ENCODE measurements around the gene ARID4B. TPM values are rescaled to one million over a fixed set of nuclear protein-coding genes. Genes with fewer than 3 reads are reported as not detected.

ARID4B gene
- total RNA-seq, 1 experiment from 2014 or later, result 16.8 TPM

- POLR2A ChIA-PET (ENCODE audit: unreplicated experiment), result no interaction called here
- intact Hi-C loops (cut with micrococcal nuclease), result no loop called here
Observed at GRCh38 chr1:235142991-235143390, 185.0 kb downstream of the ARID4B start.

GRCh38 chr1:235139315-235139714 lies 188.7 kb downstream of the ARID4B start:
- H3K4me3 ChIP-seq (ENCODE audit: low read length), result no peak overlapping the region
- H3K4me1 ChIP-seq (ENCODE audit: insufficient read depth, low read length), result 0 out of 2 replicates have a peak, but pooled peaks cover 3% of the 10 kb centered on the region
- H3K9me2 ChIP-seq (replicated peaks; ENCODE audit: low read length), result no peaks in the 10 kb centered on the region
- DNase-seq (no peak), ATAC-seq (no peak)
- BruUV-seq (replicated peaks), result no TSS peak
- no peaks in the 10 kb centered on the region for H4K20me1 ChIP-seq (ENCODE audit: low read length)
- ChIA-PET CTCF (no interaction called here), POLR2A (ENCODE audit: unreplicated experiment) (no interaction called here)
- H3K27ac ChIP-seq (ENCODE audit: low read length), result no peak overlapping the region
- peaks cover 33% of the 10 kb centered on the region for H3K36me3 ChIP-seq (ENCODE audit: low read depth, low read length)
- H3K27me3 ChIP-seq (ENCODE audit: low read length), result no peaks in the 10 kb centered on the region
- no peak overlapping the region for H3K4me2 ChIP-seq (ENCODE audit: low read length)
- no peak overlapping the region for H3K9ac ChIP-seq (ENCODE audit: low read length)
- intact Hi-C loops (cut with micrococcal nuclease), result no loop called here
- no peaks in the 10 kb centered on the region for H3F3A ChIP-seq (ENCODE audit: low read length, unreplicated experiment)
- no peak overlapping the region for H2AFZ ChIP-seq (ENCODE audit: low read length)
- TF ChIP-seq EZH2 (IDR thresholded peaks at IDR 0.05; ENCODE audit: low read length, unreplicated experiment) (no peak), CTCF (conservative IDR thresholded peaks at IDR 0.05; ENCODE audit: low read depth, low read length) (no peak), EZH2phosphoT487 (IDR thresholded peaks at IDR 0.05; ENCODE audit: borderline replicate concordance, low read length) (no peak)
- no peaks in the 10 kb centered on the region for H3K79me2 ChIP-seq (ENCODE audit: low read length)
- H3K9me3 ChIP-seq (ENCODE audit: low read length), result no peaks in the 10 kb centered on the region

More at GRCh38 chr1:235142991-235143390, 185.0 kb downstream of the ARID4B start:
- Histone ChIP-seq H3F3A (ENCODE audit: low read length, unreplicated experiment) (no peaks in the 10 kb centered on the region), H3K4me3 (ENCODE audit: low read length) (no peak overlapping the region), H2AFZ (ENCODE audit: low read length) (no peak overlapping the region), H3K27ac (ENCODE audit: low read length) (no peak overlapping the region), H3K9ac (ENCODE audit: low read length) (no peak overlapping the region), H4K20me1 (ENCODE audit: low read length) (no peaks in the 10 kb centered on the region), H3K9me2 (replicated peaks; ENCODE audit: low read length) (no peaks in the 10 kb centered on the region), H3K4me2 (ENCODE audit: low read length) (no peak overlapping the region), H3K9me3 (ENCODE audit: low read length) (no peaks in the 10 kb centered on the region), H3K36me3 (ENCODE audit: low read depth, low read length) (peaks cover 13% of the 10 kb centered on the region; the same call in 1 of the 2 replicates), H3K4me1 (ENCODE audit: insufficient read depth, low read length) (no peaks in the 10 kb centered on the region), H3K27me3 (ENCODE audit: low read length) (no peaks in the 10 kb centered on the region), H3K79me2 (ENCODE audit: low read length) (no peaks in the 10 kb centered on the region)
- DNase-seq, result no peak
- no TSS peak for BruUV-seq (replicated peaks)
- no peak for ATAC-seq
- TF ChIP-seq EZH2 (IDR thresholded peaks at IDR 0.05; ENCODE audit: low read length, unreplicated experiment), result no peak
- no peak for TF ChIP-seq CTCF (conservative IDR thresholded peaks at IDR 0.05; ENCODE audit: low read depth, low read length)
- TF ChIP-seq EZH2phosphoT487 (IDR thresholded peaks at IDR 0.05; ENCODE audit: borderline replicate concordance, low read length), result no peak
- CTCF ChIA-PET, result no interaction called here

- DNase-seq, result no peak
- Histone ChIP-seq H3F3A (ENCODE audit: low read length, unreplicated experiment) (no peaks in the 10 kb centered on the region), H3K4me1 (ENCODE audit: insufficient read depth, low read length) (0 out of 2 replicates have a peak, but pooled peaks cover 3% of the 10 kb centered on the region), H3K9me2 (replicated peaks; ENCODE audit: low read length) (no peaks in the 10 kb centered on the region), H3K9me3 (ENCODE audit: low read length) (no peaks in the 10 kb centered on the region), H3K4me3 (ENCODE audit: low read length) (no peak overlapping the region), H4K20me1 (ENCODE audit: low read length) (no peaks in the 10 kb centered on the region), H3K36me3 (ENCODE audit: low read depth, low read length) (peaks cover 33% of the 10 kb centered on the region), H3K9ac (ENCODE audit: low read length) (no peak overlapping the region), H3K27me3 (ENCODE audit: low read length) (no peaks in the 10 kb centered on the region), H3K4me2 (ENCODE audit: low read length) (no peak overlapping the region), H3K79me2 (ENCODE audit: low read length) (no peaks in the 10 kb centered on the region), H2AFZ (ENCODE audit: low read length) (no peak overlapping the region), H3K27ac (ENCODE audit: low read length) (no peak overlapping the region)
- ChIA-PET CTCF (no interaction called here), POLR2A (ENCODE audit: unreplicated experiment) (no interaction called here)
- no peak for ATAC-seq
- intact Hi-C loops (cut with micrococcal nuclease), result no loop called here
- no TSS peak for BruUV-seq (replicated peaks)
- no peak for TF ChIP-seq EZH2 (IDR thresholded peaks at IDR 0.05; ENCODE audit: low read length, unreplicated experiment)
- TF ChIP-seq CTCF (conservative IDR thresholded peaks at IDR 0.05; ENCODE audit: low read depth, low read length), result no peak
- TF ChIP-seq EZH2phosphoT487 (IDR thresholded peaks at IDR 0.05; ENCODE audit: borderline replicate concordance, low read length), result no peak
Observed at GRCh38 chr1:235138821-235139220, 189.2 kb downstream of the ARID4B start.
